GM18909 (cell line): Measurements from ENCODE around the gene LRWD1.
"Not testable (repeated sequence)": the region's sequence is repeated elsewhere in the genome, so short reads cannot be mapped to it uniquely, and the experiment has no call there.

Experiments
- ATAC-seq: cut with Tn5 transposase; IDR thresholded peaks from one replicate; pipeline ENCODE4 v1.9.1; 2021; ENCODE audit warnings: mild to moderate bottlenecking; ENCODE audit not compliant: unreplicated experiment, poor library complexity

LRWD1 gene

DNA sequence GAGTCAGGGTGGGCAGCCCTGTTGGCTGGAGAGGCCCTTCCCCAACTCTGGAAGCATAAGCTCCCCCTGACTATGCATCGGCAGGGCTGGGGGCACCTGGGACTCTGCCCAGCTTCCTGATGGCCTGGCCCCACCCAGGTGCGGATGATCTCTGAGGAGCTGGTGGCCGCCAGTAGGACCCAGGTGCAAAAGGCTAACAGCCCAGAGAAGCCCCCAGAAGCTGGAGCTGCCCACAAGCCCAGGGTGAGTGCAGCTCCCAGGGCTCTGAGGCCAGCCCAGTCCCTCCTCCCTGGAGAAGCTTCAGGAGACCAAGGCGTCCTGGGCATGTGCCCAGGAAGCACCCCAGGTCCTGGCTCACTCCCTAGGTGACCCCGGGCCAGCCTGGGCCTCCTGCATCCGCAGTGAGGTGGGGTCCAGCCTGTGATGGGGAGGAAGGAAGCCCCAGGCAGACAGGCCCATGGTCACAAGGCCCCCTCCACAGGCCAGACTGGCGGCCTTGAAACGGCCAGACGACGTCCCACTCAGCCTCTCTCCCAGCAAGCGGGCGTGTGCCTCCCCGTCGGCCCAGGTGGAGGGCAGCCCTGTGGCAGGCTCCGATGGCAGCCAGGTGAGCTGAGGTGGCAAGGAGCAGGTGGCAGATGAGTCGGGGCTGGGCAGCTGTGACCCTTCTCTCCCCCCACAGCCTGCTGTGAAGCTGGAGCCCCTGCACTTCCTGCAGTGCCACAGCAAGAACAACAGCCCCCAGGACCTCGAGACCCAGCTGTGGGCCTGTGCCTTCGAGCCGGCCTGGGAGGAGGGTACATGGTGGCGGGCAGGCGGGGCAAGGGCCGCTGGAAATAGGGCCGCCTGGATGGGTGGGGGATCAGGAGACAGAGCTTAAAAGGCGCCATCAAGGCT is 3.0 kb downstream of the LRWD1 start:
- ATAC-seq: no peak

DNA sequence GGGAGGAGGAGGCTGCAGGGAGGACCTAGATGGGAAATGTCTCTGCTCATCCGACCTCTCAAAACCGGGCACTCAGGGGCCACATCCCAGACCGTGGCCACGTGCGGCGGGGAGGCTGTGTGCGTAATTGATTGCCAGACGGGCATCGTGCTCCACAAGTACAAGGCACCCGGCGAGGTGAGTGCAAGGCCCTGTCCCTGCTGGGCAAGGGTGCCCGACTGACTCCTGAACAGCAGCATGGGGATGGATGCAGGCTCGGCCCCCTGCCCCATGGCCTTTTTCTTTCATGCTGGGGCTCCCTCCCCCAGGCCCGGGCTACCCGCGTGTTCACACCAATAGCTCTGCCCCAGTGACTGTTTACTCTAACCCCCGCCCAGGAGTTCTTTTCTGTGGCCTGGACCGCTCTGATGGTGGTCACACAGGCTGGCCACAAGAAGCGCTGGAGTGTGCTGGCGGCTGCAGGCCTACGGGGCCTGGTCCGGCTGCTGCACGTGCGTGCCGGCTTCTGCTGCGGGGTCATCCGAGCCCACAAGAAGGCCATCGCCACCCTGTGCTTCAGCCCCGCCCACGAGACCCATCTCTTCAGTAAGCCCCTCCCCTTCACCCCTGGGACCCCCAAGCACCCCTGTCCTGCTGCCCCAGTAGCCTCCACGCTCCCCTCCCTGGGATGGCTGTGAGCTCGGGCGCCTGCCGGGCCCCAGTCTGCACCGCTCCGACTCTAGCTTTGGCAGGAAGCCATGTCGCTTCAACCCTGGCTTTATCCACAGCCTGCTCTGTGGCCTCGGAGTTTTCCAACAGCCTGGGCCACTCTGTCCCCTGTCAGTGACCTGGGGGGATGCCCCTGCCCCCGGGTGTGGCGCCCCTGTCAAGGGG is 3.9 kb downstream of the LRWD1 start:
- ATAC-seq: no peak

DNA sequence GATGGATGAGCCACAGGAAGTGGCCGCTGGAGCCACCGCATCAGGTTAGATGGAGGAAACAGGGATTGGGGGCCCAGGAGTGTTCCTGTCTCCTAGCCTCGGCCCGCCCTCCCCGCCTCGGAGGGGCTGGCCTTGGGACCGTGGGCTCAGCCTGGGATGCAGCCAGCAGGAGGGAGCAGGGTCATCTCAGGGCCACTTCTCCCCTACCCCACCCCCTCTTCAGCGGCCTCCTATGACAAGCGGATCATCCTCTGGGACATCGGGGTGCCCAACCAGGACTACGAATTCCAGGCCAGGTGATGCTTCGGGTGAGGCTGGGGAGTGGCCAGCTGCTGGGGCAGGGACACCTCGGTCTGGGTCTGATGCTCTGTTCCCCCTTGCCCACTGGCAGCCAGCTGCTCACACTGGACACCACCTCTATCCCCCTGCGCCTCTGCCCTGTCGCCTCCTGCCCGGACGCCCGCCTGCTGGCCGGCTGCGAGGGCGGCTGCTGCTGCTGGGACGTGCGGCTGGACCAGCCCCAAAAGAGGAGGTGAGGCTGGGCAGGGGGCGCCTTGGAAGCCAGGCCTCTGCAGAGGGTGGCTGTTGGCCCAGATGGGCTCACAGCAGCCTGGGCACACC is 4.7 kb downstream of the LRWD1 start:
- no peak for ATAC-seq

DNA sequence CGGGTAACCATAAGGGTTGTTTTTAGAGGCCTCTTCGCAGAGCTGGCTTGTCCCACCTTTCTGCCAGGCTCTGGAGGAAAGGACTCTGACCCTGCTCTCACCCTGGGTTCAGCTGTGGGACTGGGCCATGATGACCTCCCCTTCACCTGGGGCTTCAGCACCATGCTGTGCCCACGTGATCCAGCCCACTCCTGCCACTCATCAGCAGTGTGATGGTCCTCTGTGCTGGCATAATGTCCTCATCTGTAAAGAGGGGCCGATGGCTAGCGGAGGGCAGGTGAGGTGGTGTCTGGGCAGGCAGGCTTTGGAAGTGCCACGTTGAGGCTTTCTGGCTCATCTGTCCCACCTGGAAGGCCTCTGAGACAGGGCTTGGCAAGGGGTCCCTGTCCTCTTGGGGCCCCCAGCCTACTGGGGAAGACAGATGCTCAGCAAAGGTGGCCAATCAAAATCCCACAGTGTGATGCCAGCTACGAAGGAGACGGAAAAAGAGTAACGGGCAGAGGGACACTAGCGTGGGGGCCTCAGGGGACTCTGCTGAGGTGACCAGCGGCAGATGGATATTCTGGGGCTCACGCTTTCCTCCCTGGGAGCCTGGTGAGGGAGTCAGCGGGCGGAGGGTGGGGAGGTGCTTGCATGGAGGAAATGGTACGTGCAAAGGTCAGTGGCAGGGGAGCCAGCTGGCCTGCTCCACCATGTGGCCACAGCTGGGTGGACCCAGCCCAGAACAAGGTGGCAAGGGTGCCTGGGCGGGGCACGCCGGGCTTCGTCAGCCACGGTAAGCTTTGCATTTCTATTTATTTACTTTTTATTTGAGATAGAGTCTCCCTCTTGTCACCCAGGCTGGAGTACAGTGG is 5.4 kb downstream of the LRWD1 start:
- ATAC-seq: no peak

GRCh38 chr7:102471791-102472125 is 7.0 kb downstream of the LRWD1 start:
- no peak for ATAC-seq

GRCh38 chr7:102472126-102473041 is 7.6 kb downstream of the LRWD1 start:
- no peak for ATAC-seq

GRCh38 chr7:102473271-102473991 is 8.6 kb downstream of the LRWD1 start:
- no peak for ATAC-seq

DNA sequence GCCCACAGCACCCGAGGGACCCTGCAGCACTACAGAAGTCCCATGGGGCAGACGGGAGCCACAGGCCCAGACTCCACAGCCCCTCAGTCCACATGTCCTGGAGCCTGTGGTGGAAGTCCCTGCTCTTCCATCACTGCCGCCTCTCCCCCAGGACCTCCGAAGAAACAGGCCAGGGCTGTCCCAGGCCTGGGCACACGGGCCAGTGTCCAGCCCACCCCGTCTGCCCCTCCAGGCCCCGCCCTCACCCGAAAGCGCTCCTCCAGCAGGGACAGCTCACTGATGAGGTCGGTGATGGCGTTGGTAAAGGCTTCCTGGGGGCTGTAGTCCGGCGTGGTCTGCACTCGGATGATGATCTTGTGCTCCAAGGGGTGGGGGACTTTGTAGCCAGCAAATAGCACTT is 9.3 kb downstream of the LRWD1 start:
- ATAC-seq: not testable (repeated sequence)

DNA sequence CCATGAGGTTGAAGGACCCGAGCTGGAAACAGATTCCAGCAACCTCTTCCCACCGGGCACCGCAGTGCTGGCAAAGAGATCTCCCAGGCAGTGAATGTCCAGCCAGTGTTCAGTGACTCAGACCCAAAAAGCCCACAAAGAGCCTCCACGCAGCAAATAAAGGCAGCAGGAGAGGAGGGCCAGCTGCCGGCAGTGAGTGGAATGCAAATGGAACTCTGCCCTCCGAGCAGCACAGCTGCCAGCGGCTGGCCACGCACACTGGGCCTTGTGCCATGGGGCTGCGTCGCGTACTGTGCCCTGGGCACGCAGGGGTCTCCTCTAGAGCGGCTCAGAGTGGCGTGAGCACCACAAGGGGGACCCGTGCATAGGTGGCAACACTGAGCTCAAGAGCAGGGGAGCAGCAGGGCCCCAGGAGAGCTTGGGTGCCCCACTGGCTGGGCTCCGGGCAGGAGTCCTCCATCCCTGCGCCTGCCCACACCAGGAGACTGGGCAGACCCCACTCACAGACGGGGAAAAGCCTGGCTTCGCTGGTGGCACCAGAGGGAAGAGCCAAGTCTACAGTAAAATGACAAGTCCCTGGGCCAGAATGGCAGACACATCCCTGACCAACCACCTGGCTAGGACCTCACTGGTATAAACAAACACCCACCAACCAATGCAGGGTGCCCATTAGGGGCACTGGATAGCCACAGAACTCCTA is 10.1 kb downstream of the LRWD1 start:
- not testable (repeated sequence) for ATAC-seq

DNA sequence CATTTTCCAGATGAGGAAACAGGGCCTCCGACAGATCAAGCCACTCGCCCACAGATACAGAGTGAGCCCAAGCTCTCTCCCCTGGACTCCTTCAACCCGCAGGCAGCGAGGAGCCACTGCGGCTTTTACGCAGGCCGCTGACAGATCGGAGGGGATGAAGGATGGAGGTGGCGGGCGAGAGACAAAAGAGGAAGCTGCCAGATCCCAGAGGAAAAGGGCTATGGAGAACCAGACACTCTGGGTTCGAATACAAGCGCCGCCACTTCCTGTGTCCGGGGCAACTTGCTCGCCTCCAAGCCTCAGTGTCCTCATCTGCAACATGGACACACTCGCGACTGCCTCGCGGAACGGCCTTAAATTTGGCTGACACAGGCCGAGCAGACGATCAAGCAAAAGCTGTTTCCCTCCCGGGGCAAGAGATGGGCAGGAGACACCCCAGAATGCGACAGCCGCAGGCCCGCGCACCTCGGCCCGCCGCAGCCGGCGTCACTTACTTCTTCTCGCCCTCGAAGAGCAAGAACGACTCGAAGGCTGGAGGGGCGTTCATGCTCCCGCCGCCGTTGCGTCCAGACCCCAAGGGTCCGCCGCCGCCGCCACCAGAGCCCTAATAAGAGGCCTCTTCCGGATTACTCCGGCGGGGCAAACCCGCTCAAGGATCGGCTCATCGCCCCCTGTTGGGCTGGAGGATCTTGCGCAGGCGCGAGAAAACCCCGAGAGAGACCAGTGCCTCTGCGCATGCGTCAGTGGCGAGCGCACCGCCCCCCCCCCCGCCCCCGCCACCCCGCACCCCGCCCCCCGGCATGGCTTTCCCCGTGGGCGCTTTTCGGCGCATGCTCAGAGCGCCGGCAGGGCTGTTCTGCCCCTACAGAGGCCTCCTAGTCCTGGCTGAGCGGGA is 13.8 kb downstream of the LRWD1 start, which contains the start of gene POLR2J:
Gene POLR2J (minus strand): TSS at position 609 of the 895 bp plus-strand sequence. CDS start 62 bp downstream, at position 547.
- peak; percentile 96 for ATAC-seq

DNA sequence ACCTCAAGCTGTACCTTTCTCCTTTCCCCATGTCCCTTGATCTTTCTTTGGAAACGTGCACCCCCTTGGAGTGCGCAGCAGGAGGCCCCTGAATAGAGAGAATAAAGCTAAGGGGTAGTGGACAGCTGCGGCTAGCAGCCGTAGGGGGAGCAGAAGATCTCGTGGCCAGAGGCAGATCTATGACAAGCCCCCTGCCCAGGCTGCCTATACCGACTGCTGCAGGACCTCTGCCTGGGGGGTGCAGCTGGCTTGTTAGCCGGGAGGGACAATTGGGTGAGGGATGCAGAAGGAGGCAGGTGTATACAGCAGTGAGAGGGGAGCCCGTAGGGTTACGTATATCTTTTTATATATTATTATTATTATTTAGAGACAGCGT is 14.4 kb downstream of the LRWD1 start:
- peak; percentile 17 for ATAC-seq

GRCh38 chr7:102479982-102480637 is 15.3 kb downstream of the LRWD1 start:
- not testable (repeated sequence) for ATAC-seq

- not testable (repeated sequence) for ATAC-seq
Observed at GRCh38 chr7:102481962-102482361, 17.2 kb downstream of the LRWD1 start.

GRCh38 chr7:102484317-102484716 is 19.5 kb downstream of the LRWD1 start:
- ATAC-seq: not testable (repeated sequence)

DNA sequence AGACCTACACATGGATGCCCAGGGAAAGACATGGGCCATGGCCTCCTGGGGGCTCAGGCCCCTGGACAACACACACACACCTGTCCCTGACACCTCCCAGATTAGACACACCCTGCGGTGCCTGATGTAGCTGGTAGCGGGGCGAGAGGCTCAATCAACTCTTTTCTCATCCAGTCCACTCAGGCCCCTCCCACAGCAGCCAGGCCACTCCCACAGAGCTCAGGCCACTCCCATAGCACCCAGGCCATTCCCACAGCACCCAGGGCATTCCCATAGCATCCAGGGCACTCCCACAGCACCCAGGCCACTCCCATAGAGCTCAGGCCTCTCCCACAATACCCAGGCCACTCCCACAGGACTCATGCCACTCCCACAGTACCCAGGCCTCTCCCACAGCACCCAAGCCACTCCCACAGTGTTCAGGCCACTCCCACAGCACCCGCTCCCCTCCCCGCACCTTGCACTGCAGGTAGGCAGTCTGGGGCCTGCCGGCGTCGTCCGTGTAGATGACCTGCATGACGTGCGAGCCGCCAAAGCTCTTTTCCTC is 25.8 kb downstream of the LRWD1 start:
- ATAC-seq: peak; percentile 36
